ENCODE results near the gene PLOD2.

Gene PLOD2

DNA sequence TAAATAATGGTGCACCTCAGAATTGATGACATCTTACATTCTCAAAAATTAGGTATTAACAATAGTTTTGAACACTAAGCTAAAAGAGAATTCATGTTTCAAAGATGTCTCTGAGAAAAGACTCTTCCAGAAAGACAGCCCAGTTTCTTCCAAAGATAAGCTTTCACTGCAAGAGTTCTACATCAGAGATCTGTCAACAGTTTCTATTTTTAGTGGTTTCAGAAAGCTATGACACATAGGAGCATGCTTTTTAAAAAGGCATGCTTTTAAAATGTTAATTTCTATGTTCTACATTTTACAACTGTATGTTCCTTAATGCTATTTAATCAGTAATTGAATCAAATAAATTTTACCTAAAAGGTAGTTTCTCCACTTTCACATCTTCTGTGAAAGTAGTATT is 88.2 kb downstream of the PLOD2 start:
- DNase-seq (ENCODE audit: low spot score): no peak
- no peak for TF ChIP-seq CTCF (IDR thresholded peaks at IDR 0.05; ENCODE audit: extremely low read depth, missing control alignments)

GRCh38 chr3:146072061-146072460 is 88.9 kb downstream of the PLOD2 start:
- TF ChIP-seq CTCF (IDR thresholded peaks at IDR 0.05; ENCODE audit: extremely low read depth, missing control alignments): no peak
- DNase-seq (ENCODE audit: low spot score): no peak

DNA sequence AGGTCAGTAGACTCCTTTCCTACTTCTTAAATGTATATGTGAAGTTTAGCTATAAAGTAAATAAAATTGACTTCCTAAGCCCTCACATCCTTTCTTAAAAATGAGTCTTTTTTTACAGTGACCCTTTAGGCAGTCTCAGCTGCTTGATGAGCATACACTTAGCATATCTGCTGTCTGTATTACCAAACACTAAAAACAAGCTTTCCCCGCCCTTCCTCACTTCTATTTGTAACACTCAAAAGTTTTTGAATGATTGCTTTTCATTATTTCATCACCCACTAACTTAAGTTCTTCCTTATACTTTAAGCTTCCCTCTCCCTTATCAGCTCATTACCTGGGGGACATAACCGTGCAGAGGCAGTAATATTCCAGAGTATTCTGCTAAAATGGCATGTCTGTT is 89.4 kb downstream of the PLOD2 start:
- TF ChIP-seq CTCF (IDR thresholded peaks at IDR 0.05; ENCODE audit: extremely low read depth, missing control alignments): no peak
- DNase-seq (ENCODE audit: low spot score): no peak

GRCh38 chr3:146067048-146067447 is 93.9 kb downstream of the PLOD2 start:
- no peak for DNase-seq (ENCODE audit: low spot score)
- TF ChIP-seq CTCF (IDR thresholded peaks at IDR 0.05; ENCODE audit: extremely low read depth, missing control alignments): no peak

DNA sequence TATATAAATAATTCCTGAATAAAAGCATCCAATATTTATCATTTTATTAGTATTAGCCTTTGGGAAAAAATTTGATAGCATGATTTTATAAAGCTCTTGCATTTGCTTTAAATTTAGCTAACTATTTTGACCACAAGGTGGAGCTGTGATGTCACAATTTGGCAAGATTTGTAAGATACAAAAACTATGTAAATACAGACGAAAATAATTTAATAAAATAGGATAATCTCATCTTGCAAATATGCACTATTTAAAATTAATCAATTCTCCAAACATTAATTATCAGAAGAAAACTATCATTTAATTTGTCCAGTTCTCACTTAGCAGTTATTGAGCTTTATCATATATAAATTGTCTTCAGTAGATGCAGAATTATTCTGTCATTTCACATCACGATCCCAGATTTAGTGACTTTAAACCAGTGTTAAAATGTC is 95.4 kb downstream of the PLOD2 start:
- DNase-seq (ENCODE audit: low spot score): no peak
- TF ChIP-seq CTCF (IDR thresholded peaks at IDR 0.05; ENCODE audit: extremely low read depth, missing control alignments): peak; percentile 36

DNA sequence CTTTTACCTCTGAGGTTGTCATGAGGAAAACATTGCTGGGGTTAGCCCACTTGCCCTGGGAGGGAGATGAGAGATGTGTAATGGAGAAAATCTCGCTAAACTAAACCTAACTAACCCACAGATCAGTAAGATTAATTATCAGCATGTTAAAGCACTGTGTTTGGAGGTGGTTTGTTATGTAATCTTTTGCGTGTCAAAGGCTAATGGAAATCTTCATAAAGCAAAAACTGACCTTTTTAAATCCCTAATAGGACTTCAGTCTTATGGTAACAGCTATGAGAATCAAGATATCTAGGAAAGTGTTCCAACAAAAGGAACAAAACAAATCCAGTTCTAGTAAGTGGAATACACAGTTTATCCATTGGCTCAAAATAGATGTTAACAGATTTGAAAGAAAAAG is 102.7 kb downstream of the PLOD2 start:
- no peak for DNase-seq (ENCODE audit: low spot score)

DNA sequence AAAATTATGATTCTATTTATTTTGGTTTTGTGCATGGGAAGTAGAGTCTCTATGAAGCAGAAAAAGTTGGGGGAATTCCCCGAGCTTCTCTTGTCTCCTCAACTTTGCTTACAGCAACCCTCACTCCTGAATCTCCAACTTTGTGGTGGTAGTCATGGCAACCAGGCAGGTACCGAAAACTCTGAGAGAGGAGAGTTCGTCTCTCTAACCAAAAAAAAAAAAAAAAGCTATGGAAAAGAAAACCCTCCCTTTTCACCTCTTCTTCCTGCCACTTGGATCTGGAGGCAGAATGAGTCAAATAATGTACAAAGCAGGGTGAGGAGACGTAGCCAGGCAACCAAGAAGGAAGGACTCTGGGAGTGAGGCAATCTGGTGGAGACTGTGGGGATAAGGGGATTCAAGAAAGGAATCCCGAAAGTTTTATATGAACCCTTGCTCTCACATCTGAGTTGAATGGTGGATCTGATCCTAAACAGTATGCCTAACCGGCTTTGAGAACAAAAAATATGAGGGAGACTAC is 108.1 kb downstream of the PLOD2 start:
- no peak for DNase-seq (ENCODE audit: low spot score)
- TF ChIP-seq CTCF (IDR thresholded peaks at IDR 0.05; ENCODE audit: extremely low read depth, missing control alignments): no peak

More for the DNA sequence above, 102.7 kb downstream of the PLOD2 start:
- no peak for TF ChIP-seq CTCF (IDR thresholded peaks at IDR 0.05; ENCODE audit: extremely low read depth, missing control alignments)

All from GM20000 (cell line).